ENCODE data around the gene PNMT.

The PNMT gene

GRCh38 chr17:39633570-39634183, 34.6 kb upstream of the PNMT start:
- no peak for DNase-seq (ENCODE audit: low spot score)

DNA sequence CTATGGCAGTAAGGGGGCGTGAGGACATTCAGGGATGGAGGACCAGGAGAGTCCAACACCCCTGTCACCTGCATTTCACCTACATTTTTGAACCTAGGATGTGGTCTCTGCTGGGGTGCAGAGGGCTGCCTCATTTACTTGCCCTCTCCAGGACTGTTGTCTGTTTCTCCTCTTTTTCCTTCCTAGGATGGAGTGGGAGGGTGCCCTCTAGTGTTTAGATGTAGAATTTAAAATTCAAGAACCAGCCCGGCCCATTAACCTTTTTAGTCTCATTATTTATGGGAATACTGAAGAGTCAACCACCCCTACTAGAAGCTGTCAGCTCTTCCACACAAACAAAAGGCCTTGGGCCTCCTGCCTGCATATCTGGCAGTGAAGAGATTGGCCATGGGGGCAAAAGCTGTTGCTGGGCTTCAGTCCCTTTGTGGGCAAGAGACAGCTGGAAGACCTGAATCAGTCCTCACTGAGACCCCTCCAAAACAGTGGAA, 33.8 kb upstream of the PNMT start:
- DNase-seq (ENCODE audit: low spot score) = peak; percentile 48

- no peak for DNase-seq (ENCODE audit: low spot score)
Observed at GRCh38 chr17:39635614-39636176, 32.6 kb upstream of the PNMT start.

- DNase-seq (ENCODE audit: low spot score) = no peak
Observed at GRCh38 chr17:39636587-39636926, 31.7 kb upstream of the PNMT start.

GRCh38 chr17:39636927-39637736, 31.1 kb upstream of the PNMT start, which contains the start of gene STARD3:
Gene STARD3 (plus strand): TSS chr17:39637144. CDS start chr17:39653532, 16,388 bp downstream.
- peak; percentile 89 for DNase-seq (ENCODE audit: low spot score)

GRCh38 chr17:39638317-39638716, 29.9 kb upstream of the PNMT start:
- no peak for DNase-seq (ENCODE audit: low spot score)

DNA sequence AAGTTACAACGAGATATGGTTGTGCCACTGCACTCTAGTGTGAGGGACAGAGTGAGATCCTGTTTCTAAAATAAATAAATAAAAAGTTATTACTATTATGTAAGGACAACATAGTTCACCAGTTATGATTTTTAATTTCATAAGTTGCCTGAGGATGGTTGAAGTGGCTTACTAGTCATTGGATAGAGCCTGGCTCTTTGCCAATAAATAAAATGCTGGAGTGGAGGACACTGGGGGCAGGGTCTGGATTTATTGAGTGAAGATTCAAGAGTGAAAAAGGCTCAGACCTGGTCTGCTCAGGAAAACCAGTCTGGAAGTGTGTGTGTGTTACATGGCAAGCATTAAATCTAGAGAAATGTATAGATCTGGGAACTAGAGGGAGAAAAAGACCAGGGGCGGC, 29.2 kb upstream of the PNMT start:
- no peak for DNase-seq (ENCODE audit: low spot score)

GRCh38 chr17:39639566-39640458, 28.4 kb upstream of the PNMT start:
- no peak for DNase-seq (ENCODE audit: low spot score)

GRCh38 chr17:39640591-39641031, 27.6 kb upstream of the PNMT start:
- no peak for DNase-seq (ENCODE audit: low spot score)

- DNase-seq (ENCODE audit: low spot score) = no peak
Observed at GRCh38 chr17:39641097-39641496, 27.2 kb upstream of the PNMT start.

DNA sequence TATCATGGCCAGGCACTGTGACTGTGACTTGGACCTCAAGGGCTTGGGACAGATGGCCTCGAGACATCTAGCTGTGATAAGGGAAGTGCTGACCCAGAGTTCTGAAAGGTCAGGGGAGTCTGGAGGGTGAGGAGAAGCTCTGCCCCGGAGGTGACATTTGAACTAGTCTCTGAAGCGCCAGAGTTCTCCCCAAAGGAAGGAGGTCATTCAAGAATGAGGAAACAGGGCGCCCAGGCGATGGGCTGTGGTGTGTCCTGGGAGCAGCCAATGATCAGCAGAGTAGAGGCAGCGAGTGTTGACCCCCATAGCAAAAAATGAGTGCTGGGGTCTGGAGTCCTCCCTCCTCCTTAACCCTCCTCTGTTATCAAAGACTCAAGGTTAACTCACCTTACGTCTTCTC, 26.4 kb upstream of the PNMT start:
- no peak for DNase-seq (ENCODE audit: low spot score)

DNA sequence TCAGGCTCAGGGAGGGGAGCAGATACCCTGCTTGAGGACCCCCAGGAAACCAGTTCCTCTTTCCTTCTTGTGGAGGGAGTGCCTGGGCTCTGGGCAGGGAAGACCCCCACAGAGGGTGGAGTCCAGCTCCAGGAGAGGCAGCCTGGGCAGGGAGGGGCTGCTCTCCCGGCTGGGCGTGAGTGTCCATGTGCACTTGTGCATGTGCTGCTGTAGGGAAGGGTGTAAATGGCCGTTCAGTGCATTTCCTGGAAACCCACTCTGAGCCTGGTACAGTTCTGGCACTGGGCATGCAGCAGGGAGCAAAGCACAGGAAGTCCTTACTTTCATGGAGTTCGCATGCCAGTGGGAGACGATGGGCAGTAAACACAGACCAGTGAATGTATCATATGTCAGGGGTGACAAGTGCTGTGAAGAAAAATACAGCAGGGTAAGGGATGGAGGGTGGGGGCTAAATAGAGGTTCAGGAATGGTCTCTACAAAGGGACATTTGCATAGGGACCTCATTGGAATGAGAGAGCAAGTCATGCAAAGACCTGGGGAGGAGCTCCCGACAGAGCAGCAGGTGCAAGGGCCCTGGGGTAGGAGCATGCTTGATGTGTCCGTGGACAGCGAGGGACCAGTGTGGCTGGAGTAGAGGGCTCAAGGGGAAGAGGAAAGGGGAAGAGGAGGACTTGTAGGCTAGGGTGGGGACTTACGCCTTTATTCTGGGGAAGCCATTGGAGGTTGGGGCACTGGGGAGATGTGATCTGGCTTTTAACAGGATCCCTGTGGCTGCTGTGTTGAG, 25.8 kb upstream of the PNMT start:
- DNase-seq (ENCODE audit: low spot score) = no peak

- DNase-seq (ENCODE audit: low spot score) = no peak
Observed at GRCh38 chr17:39643271-39643670, 25.0 kb upstream of the PNMT start.

DNA sequence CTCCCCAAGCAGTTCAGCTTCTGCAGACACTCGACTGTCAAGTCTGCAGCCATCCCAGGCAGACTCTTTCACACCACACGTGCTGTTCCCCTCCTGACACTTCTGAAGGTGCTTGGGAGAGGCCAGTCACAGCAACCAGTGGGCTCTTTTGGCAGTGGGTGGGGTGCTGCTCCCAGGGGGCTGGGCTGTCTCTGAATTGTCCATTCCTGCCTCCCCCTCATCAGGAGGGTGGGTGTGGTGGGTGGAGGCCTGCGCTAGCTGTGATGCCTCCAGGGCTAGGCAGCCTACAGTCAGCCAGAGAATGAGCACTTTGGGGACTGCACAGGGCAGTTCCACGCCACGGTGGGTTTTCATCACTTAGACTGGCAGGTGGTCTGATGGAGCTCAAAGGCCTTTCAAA, 21.0 kb upstream of the PNMT start:
- DNase-seq (ENCODE audit: low spot score) = no peak

DNA sequence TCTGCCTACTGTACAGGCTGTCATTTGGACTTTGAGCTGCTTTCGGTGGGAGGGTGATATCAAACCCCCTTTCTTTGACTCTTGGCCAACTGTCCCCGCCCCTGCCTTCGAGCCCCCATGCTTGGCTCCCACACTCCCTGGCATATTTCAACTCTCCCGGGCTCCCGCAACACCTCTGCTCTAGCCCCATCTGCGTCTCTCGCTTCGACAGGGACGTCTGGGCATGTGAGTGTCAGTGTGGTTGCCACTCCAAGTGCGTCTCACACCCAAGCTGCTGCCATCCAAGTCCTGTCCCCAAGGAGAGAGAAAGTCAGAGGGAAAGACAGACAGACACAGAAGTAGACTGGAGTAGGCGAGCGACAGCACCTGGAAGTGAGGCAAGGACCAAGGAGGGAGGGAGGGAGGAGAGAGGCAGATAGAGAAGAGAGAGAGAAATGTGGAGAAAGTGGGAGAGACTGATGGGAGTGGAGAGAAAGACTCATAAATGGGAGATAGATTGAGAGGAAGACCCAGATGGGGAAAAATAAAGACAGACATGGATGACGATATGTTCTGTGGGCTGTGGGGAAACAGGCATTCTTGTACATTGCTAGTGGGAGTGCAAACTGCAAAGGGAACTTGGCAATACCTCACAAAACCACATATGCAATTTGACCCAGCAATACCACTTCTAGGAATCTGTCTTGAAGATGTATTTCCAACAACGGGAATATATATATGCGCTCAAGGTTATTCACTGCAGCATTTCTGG, 19.5 kb upstream of the PNMT start:
- no peak for DNase-seq (ENCODE audit: low spot score)

DNA sequence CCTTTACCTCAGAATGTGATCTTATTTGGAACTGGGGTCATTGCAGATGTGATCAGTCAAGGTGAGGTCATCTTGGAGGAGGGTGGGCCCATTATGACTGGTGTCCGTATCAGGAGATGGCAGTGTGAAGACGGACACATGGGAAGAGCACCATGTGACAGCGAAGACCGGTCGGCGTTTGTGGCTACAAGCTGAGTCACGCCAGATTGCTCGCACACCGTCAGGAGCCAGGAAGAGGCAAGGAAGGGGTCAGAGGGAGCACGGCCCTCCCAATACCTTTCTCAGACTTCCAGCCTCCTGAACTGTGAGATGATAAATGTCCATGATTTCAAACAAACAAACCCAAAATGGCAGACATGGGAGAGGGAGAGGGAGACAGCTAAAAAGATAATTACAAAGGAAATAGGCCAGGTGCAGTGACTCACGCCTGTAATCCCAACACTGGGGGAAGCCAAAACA, 18.1 kb upstream of the PNMT start:
- no peak for DNase-seq (ENCODE audit: low spot score)

DNA sequence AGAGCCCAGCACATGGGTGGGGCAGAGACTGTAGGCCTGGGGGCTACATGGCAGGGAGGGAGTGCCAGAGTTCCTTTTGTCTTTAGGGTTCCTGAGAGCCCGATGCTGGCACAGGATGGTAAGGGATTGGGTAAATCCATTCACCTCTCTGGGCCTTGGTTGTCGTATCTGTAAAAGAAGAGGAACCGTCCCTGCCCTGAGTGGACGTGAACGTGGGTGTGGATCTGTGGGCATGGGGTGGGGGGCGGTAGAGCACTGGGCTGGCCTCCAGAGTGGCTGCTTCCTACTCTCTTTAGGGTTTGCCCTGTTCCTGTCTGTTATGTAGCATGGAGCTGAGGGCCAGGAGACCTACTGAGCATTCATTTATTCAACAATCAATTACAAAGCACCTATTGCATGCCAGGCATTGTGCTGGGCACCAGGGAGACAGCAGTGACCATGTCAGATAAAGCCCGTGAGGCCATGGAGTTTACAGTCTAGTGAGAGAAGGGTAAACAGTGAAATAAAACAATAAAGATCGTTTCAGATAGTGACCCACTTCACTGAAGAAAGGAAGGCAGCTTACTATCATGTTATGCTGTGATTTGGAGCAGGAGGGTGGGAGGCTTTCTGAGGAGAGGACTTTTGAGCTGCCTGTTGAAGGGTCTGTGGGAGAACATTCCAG, 16.2 kb upstream of the PNMT start:
- DNase-seq (ENCODE audit: low spot score) = no peak

GRCh38 chr17:39652587-39653315, 15.5 kb upstream of the PNMT start:
- DNase-seq (ENCODE audit: low spot score) = no peak

- DNase-seq (ENCODE audit: low spot score) = no peak
Observed at GRCh38 chr17:39653316-39653661, 15.0 kb upstream of the PNMT start.

Measured in activated CD4-positive, alpha-beta T cell treated with anti-CD3 and anti-CD28 coated beads, Interleukin-2, Interleukin-4, amounts not matched to agents 100 ng/mL and 50 ng/mL, durations not matched to agents 16 hours and 8 hours (primary cell).